Measurements from ENCODE around the gene RBM17. TPM values are rescaled to one million over a fixed set of nuclear protein-coding genes. Genes with fewer than 3 reads are reported as not detected.

Gene RBM17
- total and polyA plus RNA-seq, 10 of the 15 experiments (the other 5 are each of a cell fraction or from before 2014, with no cell fraction given), result 28.4 to 181 (median 83.9) TPM

- TF ChIP-seq ETV6 (conservative IDR thresholded peaks at IDR 0.05 in 1 of 2, IDR thresholded peaks at IDR 0.05 in 1 of 2; ENCODE audit: borderline replicate concordance in 1 of 2, low read depth in 1 of 2) (peak in 1 of 2 experiments; percentile 78; a peak in 2 of 4 replicates), ZNF687 (IDR thresholded peaks at IDR 0.05) (peak; percentile 59; the same call in 1 of the 2 replicates), ZBTB40 (IDR thresholded peaks at IDR 0.05; ENCODE audit: borderline replicate concordance) (no peak), CHD1 (IDR thresholded peaks at IDR 0.05; ENCODE audit: low read depth, low read length) (no peak), USF2 (IDR thresholded peaks at IDR 0.05; ENCODE audit: borderline replicate concordance, low read depth, low read length) (no peak), TARDBP (IDR thresholded peaks at IDR 0.05; ENCODE audit: borderline replicate concordance) (no peak), GATAD2B (conservative IDR thresholded peaks at IDR 0.05; ENCODE audit: low read depth) (no peak; the same call in 1 of the 2 replicates), HDGF (IDR thresholded peaks at IDR 0.05) (no peak), CBX5 (IDR thresholded peaks at IDR 0.05; ENCODE audit: low read depth) (0 out of 2 replicates have a peak, but pooled peaks have one; percentile 28), SMAD5 (IDR thresholded peaks at IDR 0.05; ENCODE audit: low read depth) (no peak)
These were observed 47.7 kb downstream of the RBM17 start (continued) for GRCh38 chr10:6136215-6137201.
